Hepatocyte (in vitro differentiated cells): ENCODE measurements around the gene ANKS4B.

Source experiments
- EZH2 ChIP-seq: fragments of 200-600 bp; sonication (generic); IDR thresholded peaks from 2 replicates; pipeline ENCODE4 v1.6.1; 2016; ENCODE audit warnings: antibody characterized with exemption, mild to moderate bottlenecking, borderline replicate concordance
- EZH2phosphoT487 ChIP-seq: fragments of 200-600 bp; sonication (generic); IDR thresholded peaks from one replicate; pipeline ENCODE4 v1.6.1; 2018; ENCODE audit warnings: antibody characterized with exemption, mild to moderate bottlenecking, low read depth, moderate library complexity; ENCODE audit not compliant: unreplicated experiment, severe bottlenecking
- TF ChIP-seq, protein P1 (sequence below): fragments of 200-600 bp; sonication (generic); IDR thresholded peaks from 2 replicates; pipeline ENCODE4 v1.5.1; 2016; ENCODE audit warnings: antibody characterized with exemption, mild to moderate bottlenecking; ENCODE audit not compliant: poor library complexity

DNA sequence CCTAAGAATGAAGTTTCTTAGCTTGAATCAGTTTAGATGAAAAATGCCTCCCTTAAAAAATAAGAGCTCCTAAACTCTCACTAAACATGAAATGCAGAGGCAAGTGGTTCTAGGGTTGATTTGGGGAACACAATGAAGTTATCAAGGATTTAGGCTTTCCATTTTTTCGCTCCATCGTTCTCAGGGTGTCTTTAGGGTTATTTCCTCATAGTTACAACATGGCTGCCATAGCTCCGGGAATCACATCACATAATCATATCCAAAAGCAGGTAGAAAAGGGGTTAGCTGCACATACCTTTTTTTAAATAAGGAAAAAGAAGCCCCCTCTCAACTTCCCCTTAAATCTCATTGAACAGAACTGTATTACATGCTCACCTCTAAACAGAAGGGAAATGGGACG is 43.5 kb upstream of the ANKS4B start:
- TF ChIP-seq, protein P1, sequence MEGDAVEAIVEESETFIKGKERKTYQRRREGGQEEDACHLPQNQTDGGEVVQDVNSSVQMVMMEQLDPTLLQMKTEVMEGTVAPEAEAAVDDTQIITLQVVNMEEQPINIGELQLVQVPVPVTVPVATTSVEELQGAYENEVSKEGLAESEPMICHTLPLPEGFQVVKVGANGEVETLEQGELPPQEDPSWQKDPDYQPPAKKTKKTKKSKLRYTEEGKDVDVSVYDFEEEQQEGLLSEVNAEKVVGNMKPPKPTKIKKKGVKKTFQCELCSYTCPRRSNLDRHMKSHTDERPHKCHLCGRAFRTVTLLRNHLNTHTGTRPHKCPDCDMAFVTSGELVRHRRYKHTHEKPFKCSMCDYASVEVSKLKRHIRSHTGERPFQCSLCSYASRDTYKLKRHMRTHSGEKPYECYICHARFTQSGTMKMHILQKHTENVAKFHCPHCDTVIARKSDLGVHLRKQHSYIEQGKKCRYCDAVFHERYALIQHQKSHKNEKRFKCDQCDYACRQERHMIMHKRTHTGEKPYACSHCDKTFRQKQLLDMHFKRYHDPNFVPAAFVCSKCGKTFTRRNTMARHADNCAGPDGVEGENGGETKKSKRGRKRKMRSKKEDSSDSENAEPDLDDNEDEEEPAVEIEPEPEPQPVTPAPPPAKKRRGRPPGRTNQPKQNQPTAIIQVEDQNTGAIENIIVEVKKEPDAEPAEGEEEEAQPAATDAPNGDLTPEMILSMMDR = no peak
- TF ChIP-seq EZH2 (no peak), EZH2phosphoT487 (no peak)
